UCSD-AML1 (cell line): ENCODE measurements around the gene C22orf31.
A peak's percentile ranks its signal among the peaks of the same experiment; 100 is the strongest.
"Not testable (repeated sequence)": the region's sequence is repeated elsewhere in the genome, so short reads cannot be mapped to it uniquely, and the experiment has no call there.

Source experiments
- DNase-seq: peaks from one replicate; lab custom pipeline; 2025; ENCODE audit not compliant: unreplicated experiment; lab: John Stamatoyannopoulos, UW

C22orf31 gene

GRCh38 chr22:29055192-29055830, 6.3 kb downstream of the C22orf31 start:
- no peak for DNase-seq

GRCh38 chr22:29054251-29054767, 7.3 kb downstream of the C22orf31 start:
- no peak for DNase-seq

- DNase-seq, result no peak
Observed at GRCh38 chr22:29053048-29053702, 8.5 kb downstream of the C22orf31 start.

- DNase-seq, result no peak
Observed at GRCh38 chr22:29050457-29050856, 11.2 kb downstream of the C22orf31 start.

- DNase-seq, result no peak
Observed at GRCh38 chr22:29049655-29050263, 11.9 kb downstream of the C22orf31 start.

GRCh38 chr22:29048822-29049654, 12.6 kb downstream of the C22orf31 start:
- DNase-seq, result no peak

GRCh38 chr22:29044657-29045176, 16.9 kb downstream of the C22orf31 start:
- DNase-seq, result no peak

GRCh38 chr22:29043906-29044575, 17.6 kb downstream of the C22orf31 start:
- no peak for DNase-seq

GRCh38 chr22:29041408-29041807, 20.2 kb downstream of the C22orf31 start:
- DNase-seq, result peak; percentile 34

- DNase-seq, result no peak
Observed at GRCh38 chr22:29040385-29041275, 21.0 kb downstream of the C22orf31 start.

- not testable (repeated sequence) for DNase-seq
Observed at GRCh38 chr22:29039684-29040083, 21.9 kb downstream of the C22orf31 start.

GRCh38 chr22:29039148-29039547, 22.5 kb downstream of the C22orf31 start:
- DNase-seq, result no peak

GRCh38 chr22:29037340-29037932, 24.2 kb downstream of the C22orf31 start:
- no peak for DNase-seq

- DNase-seq, result no peak
Observed at GRCh38 chr22:29032584-29032983, 29.0 kb downstream of the C22orf31 start.

GRCh38 chr22:29032014-29032475, 29.6 kb downstream of the C22orf31 start:
- DNase-seq, result no peak

GRCh38 chr22:29031227-29032011, 30.2 kb downstream of the C22orf31 start:
- DNase-seq, result no peak

GRCh38 chr22:29030618-29031226, 30.9 kb downstream of the C22orf31 start:
- no peak for DNase-seq
